Neural progenitor cell (in vitro differentiated cells): Measurements from ENCODE around the gene RFXAP.

Experiments used
- EZH2 ChIP-seq: fragments of 200-600 bp; sonication (generic); IDR thresholded peaks from 2 replicates; pipeline ENCODE4 v1.6.1; 2017; ENCODE audit warnings: antibody characterized with exemption, mild to moderate bottlenecking, moderate library complexity
- EZH2phosphoT487 ChIP-seq: fragments of 200-600 bp; sonication (generic); IDR thresholded peaks from 2 replicates; pipeline ENCODE4 v1.6.1; 2017; ENCODE audit warnings: antibody characterized with exemption
- TF ChIP-seq, protein P1 (sequence below): fragments of 200-600 bp; sonication (generic); IDR thresholded peaks from 2 replicates; pipeline ENCODE4 v1.5.1; 2017; ENCODE audit warnings: antibody characterized with exemption, mild to moderate bottlenecking

DNA sequence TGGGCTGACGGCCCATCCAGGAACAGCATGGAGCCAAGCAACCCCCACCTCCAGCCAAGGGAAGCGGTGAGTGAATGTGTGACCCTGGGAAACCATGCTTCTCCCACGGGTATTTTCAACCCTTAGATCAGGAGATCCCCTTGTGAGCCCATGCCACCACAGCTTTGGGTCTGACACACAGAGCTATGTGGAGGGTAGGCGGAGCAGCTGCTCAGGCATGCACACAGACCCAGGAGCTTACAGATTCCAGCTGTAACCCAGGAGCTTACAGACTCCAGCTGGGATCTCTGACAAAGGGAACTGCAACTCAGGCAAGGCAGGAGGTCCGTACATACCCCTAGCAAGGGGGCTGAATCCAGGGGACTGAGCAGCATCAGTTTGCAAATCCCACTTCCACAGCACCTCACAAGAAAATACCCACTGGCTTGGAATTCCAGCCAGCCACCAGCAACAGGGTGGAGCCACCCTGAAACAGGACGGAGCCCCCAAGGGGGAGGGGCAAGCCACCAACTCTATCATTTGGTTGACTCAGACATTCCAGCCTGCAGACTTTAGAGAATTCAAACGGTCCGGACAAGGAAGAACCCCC is 40.8 kb upstream of the RFXAP start:
- TF ChIP-seq, protein P1, sequence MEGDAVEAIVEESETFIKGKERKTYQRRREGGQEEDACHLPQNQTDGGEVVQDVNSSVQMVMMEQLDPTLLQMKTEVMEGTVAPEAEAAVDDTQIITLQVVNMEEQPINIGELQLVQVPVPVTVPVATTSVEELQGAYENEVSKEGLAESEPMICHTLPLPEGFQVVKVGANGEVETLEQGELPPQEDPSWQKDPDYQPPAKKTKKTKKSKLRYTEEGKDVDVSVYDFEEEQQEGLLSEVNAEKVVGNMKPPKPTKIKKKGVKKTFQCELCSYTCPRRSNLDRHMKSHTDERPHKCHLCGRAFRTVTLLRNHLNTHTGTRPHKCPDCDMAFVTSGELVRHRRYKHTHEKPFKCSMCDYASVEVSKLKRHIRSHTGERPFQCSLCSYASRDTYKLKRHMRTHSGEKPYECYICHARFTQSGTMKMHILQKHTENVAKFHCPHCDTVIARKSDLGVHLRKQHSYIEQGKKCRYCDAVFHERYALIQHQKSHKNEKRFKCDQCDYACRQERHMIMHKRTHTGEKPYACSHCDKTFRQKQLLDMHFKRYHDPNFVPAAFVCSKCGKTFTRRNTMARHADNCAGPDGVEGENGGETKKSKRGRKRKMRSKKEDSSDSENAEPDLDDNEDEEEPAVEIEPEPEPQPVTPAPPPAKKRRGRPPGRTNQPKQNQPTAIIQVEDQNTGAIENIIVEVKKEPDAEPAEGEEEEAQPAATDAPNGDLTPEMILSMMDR, result no peak
- TF ChIP-seq EZH2phosphoT487, result no peak
- TF ChIP-seq EZH2, result no peak
